GM18873 (cell line): ENCODE data around the gene FIGNL2.

ENCODE experiments used
- ATAC-seq: cut with Tn5 transposase; IDR thresholded peaks from one replicate; pipeline ENCODE4 v1.9.1; 2021; ENCODE audit warnings: mild to moderate bottlenecking, moderate library complexity, moderate number of reproducible peaks; ENCODE audit not compliant: unreplicated experiment, low FRiP score

The FIGNL2 gene

GRCh38 chr12:51879102-51879501, 30.6 kb upstream of the FIGNL2 start:
- no peak for ATAC-seq

- no peak for ATAC-seq
Observed at GRCh38 chr12:51874486-51874885, 26.0 kb upstream of the FIGNL2 start.

DNA sequence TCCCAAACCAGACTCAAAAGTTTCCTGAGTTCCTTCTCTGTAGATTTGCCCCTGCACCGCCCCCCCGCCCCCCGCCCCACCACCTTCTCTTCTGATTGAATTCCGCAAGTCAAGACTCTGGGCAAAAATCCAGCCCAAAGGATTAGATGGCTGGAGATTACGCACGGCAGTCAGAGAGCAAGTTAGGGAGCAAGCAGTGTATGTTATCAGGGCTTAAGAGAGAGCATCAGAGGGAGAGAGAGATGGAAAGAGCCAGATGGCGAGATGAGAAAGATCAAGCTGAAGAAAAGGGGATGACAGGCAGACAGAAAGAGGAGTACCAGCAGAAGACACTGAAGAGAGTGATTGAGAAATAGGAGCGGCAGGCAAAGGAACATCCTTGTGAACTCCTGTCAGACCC, 25.5 kb upstream of the FIGNL2 start:
- no peak for ATAC-seq

GRCh38 chr12:51873251-51873994, 24.9 kb upstream of the FIGNL2 start:
- ATAC-seq, result no peak

GRCh38 chr12:51872689-51872981, 24.1 kb upstream of the FIGNL2 start:
- no peak for ATAC-seq

DNA sequence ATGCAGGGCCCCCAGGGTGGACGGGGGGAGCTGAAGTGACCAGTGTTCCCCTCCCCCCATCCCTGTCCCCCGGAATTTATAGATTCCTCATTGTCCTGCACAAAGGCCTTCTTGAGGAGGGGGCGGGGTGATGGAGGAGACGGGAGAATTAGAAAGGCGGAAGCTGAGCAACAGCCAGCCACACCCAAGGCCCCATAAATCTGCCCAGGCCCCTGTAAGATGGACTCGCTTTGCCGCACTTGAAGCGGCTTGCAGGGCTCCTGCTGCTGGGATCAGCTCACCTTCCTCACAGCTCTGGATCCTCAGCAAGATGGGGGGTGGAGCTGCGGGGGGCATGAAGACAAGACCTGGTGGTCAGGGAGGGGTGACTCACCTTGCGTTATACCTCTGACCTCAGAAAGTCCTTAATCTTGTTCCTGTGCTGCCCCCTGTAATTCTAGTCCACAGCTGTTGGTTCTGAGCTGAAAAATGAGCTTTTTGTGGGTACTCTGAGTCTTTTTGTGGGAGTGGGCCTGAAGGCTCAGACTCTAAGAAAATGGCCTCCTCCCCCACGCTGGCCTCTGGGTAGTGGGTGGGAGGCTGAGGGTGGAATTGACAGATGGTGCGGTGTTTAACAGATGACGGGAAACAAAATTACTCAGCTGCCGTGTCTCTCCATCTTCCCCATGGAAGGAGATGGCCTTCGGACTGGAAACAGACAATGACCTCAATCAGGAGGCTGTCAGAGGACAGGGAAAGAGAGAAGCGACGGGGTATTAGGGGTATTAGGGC, 23.6 kb upstream of the FIGNL2 start:
- no peak for ATAC-seq

DNA sequence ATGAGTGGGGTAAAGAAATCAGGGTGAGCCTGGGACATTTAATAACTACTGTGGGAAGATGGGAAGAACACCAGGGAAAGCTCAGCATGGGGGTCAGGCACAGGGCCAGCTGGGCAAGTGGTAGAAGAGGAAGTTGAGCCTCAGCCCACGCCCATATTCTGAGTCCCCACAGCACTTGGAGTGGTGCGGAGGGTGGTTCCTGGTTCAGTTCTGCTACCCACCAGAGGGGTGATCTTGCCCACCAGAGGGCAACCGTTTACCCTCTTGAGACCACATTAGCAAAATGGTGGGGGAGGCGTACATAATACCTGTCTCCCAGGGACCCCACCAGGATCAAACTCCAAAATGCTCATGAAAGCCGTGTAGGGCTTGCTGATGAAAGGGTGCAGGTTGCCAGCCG, 22.6 kb upstream of the FIGNL2 start:
- ATAC-seq, result no peak

DNA sequence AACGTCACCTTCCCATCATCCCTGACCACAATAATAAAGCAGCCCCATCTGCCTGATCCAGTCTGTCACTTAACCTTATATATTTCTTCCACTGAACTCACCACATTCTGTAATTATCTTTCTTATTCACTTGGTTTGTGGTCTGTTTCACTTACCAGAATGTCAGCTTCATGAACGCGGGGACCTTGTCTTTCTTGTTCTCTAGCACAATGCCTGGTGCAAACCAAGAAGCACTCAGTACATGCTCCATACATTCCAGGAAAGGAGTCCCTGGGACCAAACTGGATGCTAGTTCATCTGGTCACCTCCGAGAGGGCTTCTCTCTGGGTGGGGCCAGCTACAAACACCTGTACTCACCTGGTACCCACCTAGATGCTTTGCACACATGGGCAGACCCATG, 22.0 kb upstream of the FIGNL2 start:
- no peak for ATAC-seq

DNA sequence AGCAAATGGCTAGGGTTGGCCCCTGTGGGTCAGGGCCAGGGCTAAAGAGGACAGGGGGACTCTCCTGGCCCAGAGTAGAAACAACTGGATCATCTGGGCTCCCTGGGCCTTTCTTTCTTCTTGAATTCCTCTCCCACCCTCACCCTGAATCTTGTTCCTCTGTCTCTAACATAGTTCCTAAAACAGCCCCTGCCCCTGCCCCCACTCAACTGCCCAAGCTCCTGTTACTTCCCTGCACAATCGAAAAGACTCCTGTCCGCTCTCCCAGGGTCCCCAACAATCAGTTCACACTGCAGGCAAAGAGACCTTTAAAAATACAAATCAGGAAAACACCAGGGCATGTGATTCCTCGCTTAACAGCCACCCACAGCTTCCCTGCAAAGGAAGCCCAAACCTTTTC, 21.4 kb upstream of the FIGNL2 start:
- no peak for ATAC-seq

DNA sequence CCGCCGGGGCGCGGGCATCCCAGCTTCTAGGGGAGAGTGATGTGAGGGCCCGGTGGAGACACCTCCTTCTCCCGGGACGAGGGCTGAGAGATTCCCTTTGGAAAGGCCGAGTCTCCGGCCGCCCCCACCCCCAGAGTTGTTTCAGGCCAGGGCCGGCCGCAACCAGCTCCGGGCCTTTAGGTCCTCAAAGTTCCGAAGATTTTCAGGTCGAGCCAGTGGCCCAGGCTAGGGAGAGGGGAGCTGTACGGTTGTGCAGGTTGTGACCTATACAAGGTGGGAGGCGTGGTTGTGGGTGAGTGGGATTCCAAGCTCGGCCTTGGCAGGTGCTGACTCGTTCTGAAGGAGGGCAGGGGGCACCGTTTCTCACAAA, 21.0 kb upstream of the FIGNL2 start:
- no peak for ATAC-seq

DNA sequence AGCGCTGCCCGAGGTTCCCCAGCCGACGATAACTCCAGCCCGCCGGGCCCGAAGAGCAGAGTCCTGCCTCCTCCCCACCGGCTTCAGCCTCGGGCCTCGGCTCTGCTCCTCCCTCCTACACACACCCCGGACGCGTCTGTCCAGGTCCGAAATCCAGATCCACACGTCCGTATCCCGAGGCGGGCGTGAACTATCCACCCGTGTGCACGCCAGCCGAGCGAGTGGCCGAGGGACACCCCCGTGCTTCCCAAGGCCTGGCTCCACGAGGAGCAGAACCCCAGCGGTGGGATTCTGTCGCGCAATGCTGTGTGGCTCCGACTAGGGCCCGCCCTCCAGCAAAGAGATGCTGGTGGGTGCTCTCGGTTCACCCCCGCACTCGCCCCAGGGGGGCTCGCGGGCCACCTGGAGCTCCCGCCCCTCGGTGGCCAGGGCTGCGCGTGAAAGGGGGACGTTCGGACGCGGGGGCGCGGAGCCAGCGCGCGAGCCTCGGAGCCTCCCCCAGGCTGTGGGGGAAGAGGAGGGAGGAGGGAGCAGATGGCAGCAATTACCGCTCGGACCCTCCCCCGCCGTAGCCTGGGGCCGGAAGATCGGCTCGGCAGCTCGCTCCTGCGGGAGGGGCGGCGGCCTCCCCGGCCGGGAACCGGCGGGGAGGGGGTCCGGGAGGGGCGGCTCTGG, 20.4 kb upstream of the FIGNL2 start:
- ATAC-seq, result no peak

GRCh38 chr12:51867796-51868428, 19.4 kb upstream of the FIGNL2 start:
- no peak for ATAC-seq

- ATAC-seq, result no peak
Observed at GRCh38 chr12:51867371-51867770, 18.9 kb upstream of the FIGNL2 start.

- no peak for ATAC-seq
Observed at GRCh38 chr12:51866762-51867161, 18.2 kb upstream of the FIGNL2 start.

DNA sequence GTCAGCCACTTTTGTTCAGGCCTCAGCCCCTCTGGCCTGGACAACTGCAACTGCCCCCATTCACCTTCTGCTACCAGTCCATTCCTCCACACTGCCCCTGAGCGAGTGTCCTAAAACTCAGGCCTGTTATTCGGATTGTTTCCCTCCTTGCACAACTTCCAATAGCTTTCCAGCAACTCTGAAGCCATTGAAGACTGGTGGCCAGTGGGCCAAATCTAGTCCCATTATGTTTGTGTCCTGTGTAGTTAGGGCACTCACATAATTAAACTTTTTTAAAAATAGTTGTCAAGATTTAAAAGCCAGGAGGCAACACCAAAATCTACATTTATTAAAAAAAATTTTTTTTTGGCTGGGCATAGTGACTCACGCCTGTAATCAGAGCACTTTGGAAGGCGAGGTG, 17.8 kb upstream of the FIGNL2 start:
- ATAC-seq, result no peak

- ATAC-seq, result no peak
Observed at GRCh38 chr12:51865757-51866270, 17.3 kb upstream of the FIGNL2 start.

DNA sequence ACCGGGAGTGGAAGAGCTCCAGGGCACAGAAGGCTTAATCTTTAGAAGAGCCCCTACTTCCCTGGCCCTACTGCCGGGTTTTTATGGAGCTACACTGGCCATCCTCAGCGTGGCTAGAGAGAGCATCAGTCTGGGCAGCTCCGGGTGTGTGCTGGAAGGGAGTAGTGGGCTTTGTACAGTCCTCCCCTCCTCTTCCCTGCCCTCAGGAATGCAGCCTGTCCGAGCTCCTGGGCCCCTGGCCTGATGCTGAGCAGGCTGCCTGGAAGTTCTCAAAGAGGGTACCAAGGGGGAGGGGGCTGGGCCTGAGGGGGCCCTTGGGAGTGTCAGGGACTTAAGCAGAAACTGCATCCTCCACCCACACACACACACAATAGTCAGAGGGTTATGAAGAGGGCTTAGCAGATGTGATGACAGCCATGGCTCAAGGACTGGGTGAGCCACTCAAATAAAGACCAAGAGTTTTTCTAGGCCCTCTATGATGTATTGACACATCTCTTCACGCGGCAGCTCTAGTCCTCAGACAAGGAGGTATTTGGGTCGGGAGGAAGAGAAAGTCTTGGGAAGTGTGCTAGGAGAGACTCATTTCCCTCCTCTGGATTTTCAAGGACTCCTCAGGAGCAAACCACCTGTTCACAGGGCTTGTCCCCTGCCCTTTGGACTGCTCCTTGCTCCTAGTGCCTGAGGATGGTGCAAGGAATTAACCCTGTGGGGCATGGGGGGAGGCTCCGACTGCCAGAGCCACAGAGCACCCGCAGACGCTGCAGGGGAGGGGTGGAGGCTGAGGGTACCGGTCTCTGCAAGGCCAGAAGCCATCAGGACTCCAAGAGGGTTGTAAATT, 16.5 kb upstream of the FIGNL2 start:
- no peak for ATAC-seq

DNA sequence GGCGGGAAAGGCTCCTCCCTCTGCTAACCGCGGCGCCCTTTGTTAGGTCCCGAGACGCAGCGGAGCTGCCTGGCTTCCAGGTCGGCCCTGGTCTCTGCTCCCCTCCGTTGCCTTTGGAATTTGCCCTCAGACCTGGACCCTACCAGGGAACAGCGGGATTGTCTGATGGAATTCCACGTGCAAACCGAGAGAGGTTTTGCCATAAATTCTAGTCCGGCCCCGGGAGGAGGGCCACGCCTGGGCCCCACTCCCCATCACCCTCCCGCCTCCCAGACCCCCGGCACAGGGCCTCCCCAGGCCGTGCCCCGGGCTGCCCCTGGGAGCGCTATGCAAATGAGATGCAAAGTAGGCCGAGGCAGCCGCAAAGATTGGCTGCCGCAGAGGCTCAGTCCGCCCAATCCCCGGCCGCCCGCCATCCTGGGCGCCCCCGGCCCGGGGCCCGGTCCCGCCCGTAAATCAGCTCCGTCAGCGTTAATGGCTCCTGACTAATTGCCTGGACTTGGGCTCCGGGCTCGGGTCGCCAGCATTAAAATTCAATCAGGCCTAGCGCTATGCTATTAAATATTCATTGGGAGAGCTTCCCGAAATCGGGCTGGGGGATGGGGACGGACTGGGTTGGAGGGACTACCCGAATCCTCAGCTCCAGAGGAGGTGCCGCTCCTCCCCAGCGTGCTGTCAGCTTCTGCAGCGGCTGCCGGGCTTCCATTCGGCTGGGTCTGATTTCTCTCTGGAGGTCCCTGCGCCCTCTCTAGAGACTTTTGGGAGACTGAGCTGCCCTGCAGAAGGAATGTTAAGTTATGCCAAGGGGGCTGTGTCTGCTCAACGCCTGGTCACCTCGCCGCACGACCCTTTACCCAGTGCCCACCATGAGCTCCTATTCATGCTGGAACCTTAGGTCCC, 15.7 kb upstream of the FIGNL2 start:
- ATAC-seq, result no peak

- no peak for ATAC-seq
Observed at GRCh38 chr12:51863363-51863932, 14.9 kb upstream of the FIGNL2 start.
